DOHH2 (cell line): ENCODE data around the gene CFAP73.

Source experiments
- EZH2phosphoT487 ChIP-seq: fragments of 200-600 bp; sonication (generic); IDR thresholded peaks from 2 replicates; pipeline ENCODE4 v1.6.1; 2017; ENCODE audit warnings: borderline replicate concordance, mild to moderate bottlenecking, antibody characterized with exemption, low read length, moderate library complexity, mixed read lengths
- TF ChIP-seq, protein P1 (sequence below): fragments of 200-600 bp; sonication (generic); IDR thresholded peaks from one replicate; pipeline ENCODE4 v1.5.1; 2014; ENCODE audit warnings: antibody characterized with exemption, mild to moderate bottlenecking, low read depth, low read length; ENCODE audit not compliant: poor library complexity, severe bottlenecking

DNA sequence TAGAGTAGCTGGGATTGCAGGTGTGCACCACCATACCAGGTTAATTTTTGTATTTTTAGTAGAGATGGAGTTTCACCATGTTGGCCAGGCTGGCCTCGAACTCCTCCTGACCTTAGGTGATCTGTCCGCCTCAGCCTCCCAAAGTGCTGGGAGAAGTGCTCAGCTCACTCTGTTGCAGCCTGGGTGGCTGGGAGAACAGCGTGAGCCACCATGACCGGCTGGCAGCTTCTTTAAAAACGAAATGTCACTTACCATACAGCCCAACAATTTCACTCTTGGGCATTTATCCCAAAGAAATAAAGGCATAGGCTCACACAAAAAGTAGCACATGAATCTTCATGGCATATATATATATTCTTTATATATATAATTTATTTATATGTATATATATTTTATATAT, 4.7 kb upstream of the CFAP73 start:
- TF ChIP-seq, protein P1, sequence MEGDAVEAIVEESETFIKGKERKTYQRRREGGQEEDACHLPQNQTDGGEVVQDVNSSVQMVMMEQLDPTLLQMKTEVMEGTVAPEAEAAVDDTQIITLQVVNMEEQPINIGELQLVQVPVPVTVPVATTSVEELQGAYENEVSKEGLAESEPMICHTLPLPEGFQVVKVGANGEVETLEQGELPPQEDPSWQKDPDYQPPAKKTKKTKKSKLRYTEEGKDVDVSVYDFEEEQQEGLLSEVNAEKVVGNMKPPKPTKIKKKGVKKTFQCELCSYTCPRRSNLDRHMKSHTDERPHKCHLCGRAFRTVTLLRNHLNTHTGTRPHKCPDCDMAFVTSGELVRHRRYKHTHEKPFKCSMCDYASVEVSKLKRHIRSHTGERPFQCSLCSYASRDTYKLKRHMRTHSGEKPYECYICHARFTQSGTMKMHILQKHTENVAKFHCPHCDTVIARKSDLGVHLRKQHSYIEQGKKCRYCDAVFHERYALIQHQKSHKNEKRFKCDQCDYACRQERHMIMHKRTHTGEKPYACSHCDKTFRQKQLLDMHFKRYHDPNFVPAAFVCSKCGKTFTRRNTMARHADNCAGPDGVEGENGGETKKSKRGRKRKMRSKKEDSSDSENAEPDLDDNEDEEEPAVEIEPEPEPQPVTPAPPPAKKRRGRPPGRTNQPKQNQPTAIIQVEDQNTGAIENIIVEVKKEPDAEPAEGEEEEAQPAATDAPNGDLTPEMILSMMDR: no peak
- TF ChIP-seq EZH2phosphoT487: no peak
